OCI-LY1 (cell line): ENCODE data around the gene LMF1.

Experiments
- EZH2 ChIP-seq: fragments of 200-600 bp; sonication (generic), shearing (Covaris generic); IDR thresholded peaks from 2 replicates; pipeline ENCODE4 v1.8.0; 2017; ENCODE audit warnings: borderline replicate concordance, mixed run types, mild to moderate bottlenecking, antibody characterized with exemption, low read length, moderate library complexity, mixed read lengths
- TF ChIP-seq, protein P1 (sequence below): fragments of 200-600 bp; sonication (generic), shearing (Covaris generic); IDR thresholded peaks from 2 replicates; pipeline ENCODE4 v1.5.1; 2017; ENCODE audit warnings: mild to moderate bottlenecking, antibody characterized with exemption, low read length, moderate library complexity, mixed read lengths

DNA sequence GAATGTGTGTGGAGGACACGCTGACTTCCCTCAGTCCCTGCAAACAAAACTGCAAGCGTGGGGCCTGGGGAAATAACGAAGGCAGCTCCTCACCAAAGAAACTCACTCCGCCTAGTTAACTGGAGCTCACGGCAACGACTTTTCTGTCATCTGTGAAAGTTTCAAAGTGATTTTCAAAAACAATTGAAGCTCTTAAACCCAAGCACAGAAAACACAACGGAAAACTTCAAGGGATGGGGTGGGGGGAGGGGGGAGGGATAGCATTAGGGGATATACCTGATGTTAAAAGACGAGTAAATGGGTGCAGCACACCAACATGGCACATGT, 167.1 kb downstream of the LMF1 start:
- TF ChIP-seq EZH2 = no peak
- TF ChIP-seq, protein P1, sequence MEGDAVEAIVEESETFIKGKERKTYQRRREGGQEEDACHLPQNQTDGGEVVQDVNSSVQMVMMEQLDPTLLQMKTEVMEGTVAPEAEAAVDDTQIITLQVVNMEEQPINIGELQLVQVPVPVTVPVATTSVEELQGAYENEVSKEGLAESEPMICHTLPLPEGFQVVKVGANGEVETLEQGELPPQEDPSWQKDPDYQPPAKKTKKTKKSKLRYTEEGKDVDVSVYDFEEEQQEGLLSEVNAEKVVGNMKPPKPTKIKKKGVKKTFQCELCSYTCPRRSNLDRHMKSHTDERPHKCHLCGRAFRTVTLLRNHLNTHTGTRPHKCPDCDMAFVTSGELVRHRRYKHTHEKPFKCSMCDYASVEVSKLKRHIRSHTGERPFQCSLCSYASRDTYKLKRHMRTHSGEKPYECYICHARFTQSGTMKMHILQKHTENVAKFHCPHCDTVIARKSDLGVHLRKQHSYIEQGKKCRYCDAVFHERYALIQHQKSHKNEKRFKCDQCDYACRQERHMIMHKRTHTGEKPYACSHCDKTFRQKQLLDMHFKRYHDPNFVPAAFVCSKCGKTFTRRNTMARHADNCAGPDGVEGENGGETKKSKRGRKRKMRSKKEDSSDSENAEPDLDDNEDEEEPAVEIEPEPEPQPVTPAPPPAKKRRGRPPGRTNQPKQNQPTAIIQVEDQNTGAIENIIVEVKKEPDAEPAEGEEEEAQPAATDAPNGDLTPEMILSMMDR = no peak
